Measurements from ENCODE around the gene PLEKHA5.

PLEKHA5 gene

DNA sequence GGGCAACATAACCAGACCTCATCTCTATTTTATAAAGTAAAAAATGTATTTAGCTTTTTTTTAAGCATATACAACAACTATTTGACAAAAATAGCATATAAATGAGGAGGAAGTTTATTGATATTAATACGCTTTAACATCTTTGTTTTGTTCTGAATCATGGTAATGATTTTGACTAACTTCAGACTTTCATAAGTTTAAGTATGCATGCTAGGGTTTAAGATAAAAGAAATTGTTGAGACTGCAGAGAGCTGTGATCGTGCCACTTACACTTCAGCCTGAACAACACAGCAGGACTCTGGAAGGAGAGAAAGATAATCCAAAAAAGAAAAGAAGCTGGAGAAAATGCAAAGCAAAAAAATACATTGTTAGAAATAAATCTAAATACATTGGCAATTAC is 221.8 kb downstream of the PLEKHA5 start:
- TF ChIP-seq CTCF (IDR thresholded peaks at IDR 0.05), result no peak
- Histone ChIP-seq H2AFZ (no peak overlapping the region), H3K4me3 (ENCODE audit: low read depth, low read length) (no peak overlapping the region), H3K4me1 (no peaks in the 10 kb centered on the region), H3K79me2 (no peaks in the 10 kb centered on the region), H3K27me3 (ENCODE audit: control insufficient read depth, insufficient read depth, low read length) (no peaks in the 10 kb centered on the region), H3K9me3 (ENCODE audit: control insufficient read depth, low read length) (no peaks in the 10 kb centered on the region), H3K9ac (no peak overlapping the region), H3K36me3 (ENCODE audit: control insufficient read depth, insufficient read depth, low read length) (no peaks in the 10 kb centered on the region), H3K4me2 (ENCODE audit: low read length) (no peak overlapping the region), H3K27ac (no peak overlapping the region)

DNA sequence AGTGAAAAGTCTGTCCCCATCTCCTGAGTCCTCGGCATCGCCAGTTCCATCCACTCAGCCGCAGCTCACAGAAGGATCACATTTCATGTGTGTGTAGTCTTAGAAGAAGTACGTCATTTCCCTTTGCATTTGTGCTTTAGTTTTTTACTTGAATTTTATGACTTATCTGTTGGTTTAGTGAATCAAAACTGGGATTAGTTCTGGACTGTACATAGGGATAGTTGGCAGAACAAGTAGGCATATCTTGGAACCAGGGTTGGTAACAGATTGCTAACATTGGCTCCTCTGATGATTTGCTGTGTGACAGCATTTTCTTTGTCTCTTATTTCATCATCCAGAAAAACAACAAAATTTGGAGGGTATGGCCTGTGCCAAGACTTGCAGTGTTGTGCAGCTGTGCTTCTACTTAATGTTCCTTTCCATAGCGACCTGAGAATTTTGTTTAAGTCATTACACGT is 240.2 kb downstream of the PLEKHA5 start:
- Histone ChIP-seq H3K9ac (no peak overlapping the region), H3K79me2 (no peaks in the 10 kb centered on the region), H3K4me3 (ENCODE audit: low read depth, low read length) (no peak overlapping the region), H2AFZ (no peak overlapping the region), H3K4me1 (peaks cover 2% of the 10 kb centered on the region), H3K27me3 (ENCODE audit: control insufficient read depth, insufficient read depth, low read length) (no peaks in the 10 kb centered on the region), H3K36me3 (ENCODE audit: control insufficient read depth, insufficient read depth, low read length) (no peaks in the 10 kb centered on the region), H3K9me3 (ENCODE audit: control insufficient read depth, low read length) (no peaks in the 10 kb centered on the region), H3K27ac (no peak overlapping the region), H3K4me2 (ENCODE audit: low read length) (no peak overlapping the region)
- no peak for TF ChIP-seq CTCF (IDR thresholded peaks at IDR 0.05)

DNA sequence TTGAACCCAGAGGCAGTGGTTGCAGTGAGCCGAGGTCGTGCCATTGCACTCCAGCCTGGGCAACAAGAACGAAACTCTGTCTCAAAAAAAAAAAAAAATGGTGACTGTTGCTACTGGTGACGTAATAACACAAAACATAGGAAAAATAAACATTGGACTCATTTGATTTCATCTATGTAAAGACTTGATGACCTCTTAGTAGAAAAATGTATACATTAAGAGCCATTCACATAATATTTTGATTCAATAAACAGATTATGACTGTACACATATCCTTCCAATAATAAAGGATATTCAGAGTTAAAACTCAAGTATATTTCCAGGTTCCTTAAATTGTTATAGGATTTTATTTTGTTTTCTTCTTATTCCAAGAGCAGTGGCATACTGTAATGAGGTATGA is 244.1 kb downstream of the PLEKHA5 start:
- TF ChIP-seq CTCF (IDR thresholded peaks at IDR 0.05), result no peak
- Histone ChIP-seq H3K27me3 (ENCODE audit: control insufficient read depth, insufficient read depth, low read length) (no peaks in the 10 kb centered on the region), H3K4me2 (ENCODE audit: low read length) (no peak overlapping the region), H3K36me3 (ENCODE audit: control insufficient read depth, insufficient read depth, low read length) (no peaks in the 10 kb centered on the region), H3K79me2 (no peaks in the 10 kb centered on the region), H3K4me1 (peaks cover 2% of the 10 kb centered on the region), H3K27ac (no peak overlapping the region), H3K9me3 (ENCODE audit: control insufficient read depth, low read length) (no peaks in the 10 kb centered on the region), H3K4me3 (ENCODE audit: low read depth, low read length) (no peak overlapping the region), H3K9ac (no peak overlapping the region), H2AFZ (no peak overlapping the region)

GRCh38 chr12:19375888-19376287 is 246.4 kb downstream of the PLEKHA5 start:
- Histone ChIP-seq H3K4me1 (no peaks in the 10 kb centered on the region), H3K27ac (no peak overlapping the region), H3K27me3 (ENCODE audit: control insufficient read depth, insufficient read depth, low read length) (no peaks in the 10 kb centered on the region), H3K4me3 (ENCODE audit: low read depth, low read length) (no peak overlapping the region), H3K9ac (no peak overlapping the region), H3K9me3 (ENCODE audit: control insufficient read depth, low read length) (no peaks in the 10 kb centered on the region), H3K79me2 (no peaks in the 10 kb centered on the region), H3K36me3 (ENCODE audit: control insufficient read depth, insufficient read depth, low read length) (no peaks in the 10 kb centered on the region), H2AFZ (no peak overlapping the region), H3K4me2 (ENCODE audit: low read length) (no peak overlapping the region)
- TF ChIP-seq CTCF (IDR thresholded peaks at IDR 0.05), result no peak

GRCh38 chr12:19376691-19377090 is 247.2 kb downstream of the PLEKHA5 start:
- Histone ChIP-seq H2AFZ (no peak overlapping the region), H3K9me3 (ENCODE audit: control insufficient read depth, low read length) (no peaks in the 10 kb centered on the region), H3K4me3 (ENCODE audit: low read depth, low read length) (no peak overlapping the region), H3K9ac (no peak overlapping the region), H3K4me2 (ENCODE audit: low read length) (no peak overlapping the region), H3K36me3 (ENCODE audit: control insufficient read depth, insufficient read depth, low read length) (no peaks in the 10 kb centered on the region), H3K79me2 (no peaks in the 10 kb centered on the region), H3K27ac (no peak overlapping the region), H3K4me1 (no peaks in the 10 kb centered on the region), H3K27me3 (ENCODE audit: control insufficient read depth, insufficient read depth, low read length) (no peaks in the 10 kb centered on the region)
- no peak for TF ChIP-seq CTCF (IDR thresholded peaks at IDR 0.05)

All from parathyroid adenoma (tissue), 2 donors.